Right cardiac atrium (tissue), 5 donors: ENCODE data around the gene ALKAL2. TPM values are rescaled to one million over a fixed set of nuclear protein-coding genes. Genes with fewer than 3 reads are reported as not detected.

Experiments used
- ATAC-seq, 2 donors: fragments of 200-7000 bp; cut with Tn5 transposase; one replicate each; pipeline versions ENCODE4 v1.8.0 to v1.9.1; 2020; ENCODE audit warnings: moderate library complexity in 2 of 2, mild to moderate bottlenecking in 1 of 2
- DNase-seq, 3 donors: peaks; one replicate each; pipeline ENCODE4 v3.0.0-alpha.2; 2020
- H3K27ac ChIP-seq: one replicate; pipeline ENCODE4 v1.5.1; 2013; ENCODE audit warnings: mild to moderate bottlenecking, low read length, control low read depth, moderate library complexity
- H3K27me3 ChIP-seq: one replicate; pipeline ENCODE4 v1.6.1; 2013; ENCODE audit not compliant: control insufficient read depth, insufficient read depth
- H3K4me1 ChIP-seq: one replicate; pipeline ENCODE4 v1.6.1; 2013; ENCODE audit warnings: low read length; ENCODE audit not compliant: control insufficient read depth, insufficient read depth
- H3K4me3 ChIP-seq: one replicate; pipeline ENCODE4 v1.5.1; 2013; ENCODE audit warnings: low read length, control low read depth
- H3K9me3 ChIP-seq: one replicate; pipeline ENCODE4 v1.6.1; 2013; ENCODE audit warnings: low read length; ENCODE audit not compliant: control insufficient read depth
- WGBS: extraction: QIAGEN DNeasy Blood & Tissue Kit; methylation state at CpG from one replicate; pipeline ENCODE4 v1.1.7; 2013; 5-methylcytosine and 5-hydroxymethylcytosine counted together
- intact Hi-C, 4 donors: fragments of 100-400 bp; cut with DNase I; formaldehyde crosslinking; loops; one replicate each; pipeline versions ENCODE4 v1.11.0 to v1.14.0; 2022 to 2023
- polyA plus RNA-seq: library from polyadenylated mRNA; stranded (reverse); fragments of 200-250 nt; gene quantifications from one replicate; pipeline ENCODE4 v1.2.3, GENCODE V29; 2013
- total RNA-seq, 4 donors: library from RNA; stranded (reverse); fragmentation: NEBNext Ultra II Directional; extraction: Animal tissue kit (Norgen Biotek cat#: 25700); gene quantifications; one replicate each; pipeline ENCODE4 v1.2.1, GENCODE V29; 2021
- donor health status: healthy with polysubstance abuse.
- donor health status: DM: no; HTN: yes; CAD: no.
- donor health status: DM: no; HTN: no; CAD: no.
- donor health status: DM: no; HTN: yes; CAD: no; lungs with severe emphysema.
- donor health status: DM: yes; HTN: yes; CAD: no.

ALKAL2 gene
- total and polyA plus RNA-seq, 5 donors, result 0.20 to 2.9 (median 0.75) TPM

GRCh38 chr2:257842-258241 lies 30.0 kb downstream of the ALKAL2 start:
- Histone ChIP-seq H3K4me3 (no peak overlapping the region), H3K4me1 (no peaks in the 10 kb centered on the region), H3K27me3 (no peaks in the 10 kb centered on the region), H3K27ac (no peak overlapping the region), H3K9me3 (no peaks in the 10 kb centered on the region)
- ATAC-seq (no peak), DNase-seq (no peak)
- WGBS, result 96% methylated on average over 2 of the region's 2 CpGs
- intact Hi-C loops, result no loop called here

GRCh38 chr2:257429-257828 lies 30.5 kb downstream of the ALKAL2 start:
- H3K9me3 ChIP-seq, result no peaks in the 10 kb centered on the region
- H3K4me1 ChIP-seq, result no peaks in the 10 kb centered on the region
- intact Hi-C loops, result no loop called here
- DNase-seq, result no peak
- no peaks in the 10 kb centered on the region for H3K27me3 ChIP-seq
- H3K27ac ChIP-seq, result no peak overlapping the region
- ATAC-seq, result no peak
- no peak overlapping the region for H3K4me3 ChIP-seq
- 83% methylated on average over 3 of the region's 3 CpGs for WGBS

- no peak for DNase-seq
- intact Hi-C loops, result no loop called here
- Histone ChIP-seq H3K9me3 (no peaks in the 10 kb centered on the region), H3K4me3 (no peak overlapping the region), H3K4me1 (no peaks in the 10 kb centered on the region), H3K27ac (no peak overlapping the region), H3K27me3 (no peaks in the 10 kb centered on the region)
- 91% methylated on average over 3 of the region's 3 CpGs for WGBS
- ATAC-seq, result no peak
Observed at GRCh38 chr2:256094-256493, 31.8 kb downstream of the ALKAL2 start.

- WGBS, result 95% methylated on average over 2 of the region's 2 CpGs
- intact Hi-C loops, result no loop called here
- DNase-seq, result no peak
- Histone ChIP-seq H3K4me1 (no peaks in the 10 kb centered on the region), H3K9me3 (no peaks in the 10 kb centered on the region), H3K4me3 (no peak overlapping the region), H3K27ac (no peak overlapping the region), H3K27me3 (no peaks in the 10 kb centered on the region)
- no peak for ATAC-seq
Observed at GRCh38 chr2:255195-255594, 32.7 kb downstream of the ALKAL2 start.

- Histone ChIP-seq H3K9me3 (no peaks in the 10 kb centered on the region), H3K4me3 (no peak overlapping the region), H3K4me1 (no peaks in the 10 kb centered on the region), H3K27me3 (no peaks in the 10 kb centered on the region), H3K27ac (no peak overlapping the region)
- WGBS, result 82% methylated on average over 7 of the region's 7 CpGs
- no peak for ATAC-seq
- intact Hi-C loops, result no loop called here
- DNase-seq, result no peak
Observed at GRCh38 chr2:254241-254640, 33.6 kb downstream of the ALKAL2 start.

GRCh38 chr2:253202-253638 lies 34.7 kb downstream of the ALKAL2 start:
- intact Hi-C loops, result no loop called here
- WGBS, result 87% methylated on average over 8 of the region's 8 CpGs
- DNase-seq (no peak), ATAC-seq (no peak)
- Histone ChIP-seq H3K4me1 (no peaks in the 10 kb centered on the region), H3K27ac (no peak overlapping the region), H3K4me3 (no peak overlapping the region), H3K27me3 (no peaks in the 10 kb centered on the region), H3K9me3 (no peaks in the 10 kb centered on the region)

- H3K4me1 ChIP-seq, result no peaks in the 10 kb centered on the region
- no peak overlapping the region for H3K4me3 ChIP-seq
- DNase-seq (no peak), ATAC-seq (no peak)
- WGBS, result 97% methylated on average over 6 of the region's 6 CpGs
- intact Hi-C loops, result no loop called here
- H3K9me3 ChIP-seq, result no peaks in the 10 kb centered on the region
- no peak overlapping the region for H3K27ac ChIP-seq
- H3K27me3 ChIP-seq, result no peaks in the 10 kb centered on the region
Observed at GRCh38 chr2:252001-252602, 35.8 kb downstream of the ALKAL2 start.

- DNase-seq (no peak), ATAC-seq (no peak)
- Histone ChIP-seq H3K27ac (no peak overlapping the region), H3K27me3 (no peaks in the 10 kb centered on the region), H3K4me1 (no peaks in the 10 kb centered on the region), H3K9me3 (no peaks in the 10 kb centered on the region), H3K4me3 (no peak overlapping the region)
- WGBS, result 93% methylated on average over 15 of the region's 15 CpGs
- intact Hi-C loops, result no loop called here
Observed at GRCh38 chr2:249538-250042, 38.3 kb downstream of the ALKAL2 start.

GRCh38 chr2:248724-249123 lies 39.2 kb downstream of the ALKAL2 start:
- WGBS, result 88% methylated on average over 2 of the region's 2 CpGs
- Histone ChIP-seq H3K27me3 (no peaks in the 10 kb centered on the region), H3K9me3 (no peaks in the 10 kb centered on the region), H3K27ac (no peak overlapping the region), H3K4me3 (no peak overlapping the region), H3K4me1 (no peaks in the 10 kb centered on the region)
- intact Hi-C loops, result no loop called here
- ATAC-seq (no peak), DNase-seq (no peak)

GRCh38 chr2:246489-247144 lies 41.3 kb downstream of the ALKAL2 start:
- Histone ChIP-seq H3K4me1 (no peaks in the 10 kb centered on the region), H3K27me3 (no peaks in the 10 kb centered on the region), H3K9me3 (no peaks in the 10 kb centered on the region), H3K27ac (no peak overlapping the region), H3K4me3 (no peak overlapping the region)
- DNase-seq, result no peak
- intact Hi-C loops, result no loop called here
- 65% methylated on average over 6 of the region's 6 CpGs for WGBS
- ATAC-seq, result peak; percentile 22 to 37

GRCh38 chr2:244547-244946 lies 43.3 kb downstream of the ALKAL2 start:
- DNase-seq, result no peak
- H3K27me3 ChIP-seq, result no peaks in the 10 kb centered on the region
- no peaks in the 10 kb centered on the region for H3K9me3 ChIP-seq
- H3K4me3 ChIP-seq, result no peak overlapping the region
- no peak for ATAC-seq
- WGBS, result 92% methylated on average over 7 of the region's 7 CpGs
- H3K4me1 ChIP-seq, result no peaks in the 10 kb centered on the region
- intact Hi-C loops, result no loop called here
- H3K27ac ChIP-seq, result no peak overlapping the region
